ENCODE measurements around the gene DVL3.

DVL3 gene

GRCh38 chr3:184176377-184177330 is 21.5 kb downstream of the DVL3 start:
- DNase-seq (ENCODE audit: low read depth in 2 of 2): no peak

GRCh38 chr3:184177331-184177731 is 22.2 kb downstream of the DVL3 start:
- no peak for DNase-seq (ENCODE audit: low read depth in 2 of 2)

DNA sequence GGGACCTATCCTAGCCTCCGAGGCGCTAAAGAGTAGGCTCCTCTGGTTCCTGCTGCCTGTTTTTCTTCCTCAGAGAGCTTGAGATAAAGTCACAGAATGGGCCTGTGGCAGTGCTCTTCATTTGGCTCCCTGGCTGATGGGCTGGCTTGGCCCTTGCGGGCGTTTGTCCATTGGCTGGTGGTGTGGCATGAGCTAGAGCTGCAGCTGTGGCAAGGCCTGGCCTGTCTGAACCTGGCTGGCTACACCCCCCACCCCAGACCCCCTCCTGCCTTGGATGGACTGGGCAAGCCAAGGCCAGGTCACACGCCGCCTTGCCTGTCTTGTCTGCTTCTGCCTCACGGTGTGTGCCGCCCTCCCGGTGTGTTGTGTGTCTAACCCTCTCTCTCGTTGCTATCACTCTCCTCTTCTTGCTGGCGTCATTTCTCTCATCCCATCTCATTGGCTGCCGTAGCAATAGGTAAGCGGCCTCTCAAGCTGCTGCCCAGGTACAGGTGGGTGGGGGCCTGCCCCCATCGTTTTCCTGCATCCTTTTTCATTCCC is 22.7 kb downstream of the DVL3 start:
- DNase-seq (ENCODE audit: low read depth in 2 of 2): no peak

DNA sequence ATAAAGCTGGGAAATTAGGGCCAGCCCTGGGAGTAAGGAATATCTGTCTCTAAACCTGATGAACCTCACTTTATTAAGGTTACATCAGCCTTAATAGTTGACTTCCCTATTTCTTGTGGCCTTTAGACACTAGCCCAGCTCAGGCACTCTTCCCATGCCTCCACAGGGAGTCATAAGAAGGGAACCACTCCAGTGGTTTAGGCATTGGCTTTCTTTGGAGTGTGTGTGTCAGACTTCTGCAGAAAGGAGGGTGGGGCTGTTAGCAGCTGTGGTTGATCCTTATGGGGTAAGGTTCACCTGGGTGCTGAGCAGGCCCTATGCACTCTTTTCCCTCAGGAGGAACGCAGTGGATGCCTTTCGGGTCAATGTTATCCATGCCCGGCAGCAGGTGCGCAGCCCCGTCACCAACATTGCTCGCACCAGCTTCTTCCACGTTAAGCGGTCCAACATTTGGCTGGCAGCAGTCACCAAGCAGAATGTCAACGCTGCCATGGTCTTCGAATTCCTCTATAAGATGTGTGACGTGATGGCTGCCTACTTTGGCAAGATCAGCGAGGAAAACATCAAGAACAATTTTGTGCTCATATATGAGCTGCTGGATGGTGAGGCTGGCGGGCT is 23.5 kb downstream of the DVL3 start:
- no peak for DNase-seq (ENCODE audit: low read depth in 2 of 2)

GRCh38 chr3:184180165-184180564 is 25.0 kb downstream of the DVL3 start:
- DNase-seq (ENCODE audit: low read depth in 2 of 2): no peak

DNA sequence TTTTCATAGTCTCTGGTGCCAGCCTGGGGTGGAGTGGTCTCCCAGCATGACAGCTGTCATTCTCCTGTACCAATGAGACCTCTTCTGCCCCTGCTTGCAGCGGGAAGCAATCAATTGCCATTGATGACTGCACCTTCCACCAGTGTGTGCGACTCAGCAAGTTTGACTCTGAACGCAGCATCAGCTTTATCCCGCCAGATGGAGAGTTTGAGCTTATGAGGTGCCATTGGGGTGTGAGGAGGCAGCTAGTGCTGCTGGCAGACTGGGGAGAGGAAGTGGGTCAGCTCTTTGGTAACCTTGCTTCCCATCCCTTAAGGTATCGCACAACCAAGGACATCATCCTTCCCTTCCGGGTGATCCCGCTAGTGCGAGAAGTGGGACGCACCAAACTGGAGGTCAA is 26.4 kb downstream of the DVL3 start:
- no peak for DNase-seq (ENCODE audit: low read depth in 2 of 2)

GRCh38 chr3:184183679-184184078 is 28.5 kb downstream of the DVL3 start:
- no peak for DNase-seq (ENCODE audit: low read depth in 2 of 2)

DNA sequence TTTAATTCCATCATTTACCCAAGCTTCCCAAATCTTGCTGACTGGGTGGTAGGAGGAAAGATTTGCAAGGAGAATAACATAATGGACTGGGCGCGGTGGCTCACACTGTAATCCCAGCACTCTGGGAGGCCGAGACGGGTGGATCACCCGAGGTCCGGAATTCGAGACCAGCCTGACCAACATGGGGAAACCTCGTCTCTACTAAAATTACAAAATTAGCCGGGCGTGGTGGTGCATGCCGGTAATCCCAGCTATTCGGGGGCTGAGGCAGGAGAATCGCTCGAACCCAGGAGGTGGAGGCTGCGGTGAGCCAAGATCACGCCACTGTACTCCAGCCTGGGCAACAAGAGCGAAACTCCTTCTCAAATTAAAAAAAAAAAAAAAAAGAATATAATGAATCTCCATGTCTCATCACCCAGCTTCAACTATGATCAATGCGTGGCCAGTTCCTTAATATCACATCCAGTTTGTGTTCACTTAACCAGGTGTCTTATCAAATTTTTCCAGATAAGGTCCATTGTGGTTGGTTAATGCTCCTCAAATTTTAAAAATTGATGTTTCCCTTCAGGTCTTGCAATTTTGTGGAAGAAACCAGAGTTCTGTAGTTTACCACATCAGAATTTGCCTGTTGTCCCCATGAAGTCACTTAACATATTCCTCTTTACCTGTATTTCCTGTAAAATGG is 29.5 kb downstream of the DVL3 start:
- DNase-seq (ENCODE audit: low read depth in 2 of 2): no peak

- DNase-seq (ENCODE audit: low read depth in 2 of 2): peak; percentile 98 to 99
Observed at GRCh38 chr3:184185461-184186183, 30.4 kb downstream of the DVL3 start.

GRCh38 chr3:184186184-184186901 is 31.2 kb downstream of the DVL3 start, which contains the start of gene ABCF3:
Gene ABCF3, plus strand, starts transcription at chr3:184186199. Its CDS starts 9 bp downstream, at chr3:184186208.
- DNase-seq (ENCODE audit: low read depth in 2 of 2): no peak

GRCh38 chr3:184186902-184187207 is 31.7 kb downstream of the DVL3 start:
- DNase-seq (ENCODE audit: low read depth in 2 of 2): no peak

DNA sequence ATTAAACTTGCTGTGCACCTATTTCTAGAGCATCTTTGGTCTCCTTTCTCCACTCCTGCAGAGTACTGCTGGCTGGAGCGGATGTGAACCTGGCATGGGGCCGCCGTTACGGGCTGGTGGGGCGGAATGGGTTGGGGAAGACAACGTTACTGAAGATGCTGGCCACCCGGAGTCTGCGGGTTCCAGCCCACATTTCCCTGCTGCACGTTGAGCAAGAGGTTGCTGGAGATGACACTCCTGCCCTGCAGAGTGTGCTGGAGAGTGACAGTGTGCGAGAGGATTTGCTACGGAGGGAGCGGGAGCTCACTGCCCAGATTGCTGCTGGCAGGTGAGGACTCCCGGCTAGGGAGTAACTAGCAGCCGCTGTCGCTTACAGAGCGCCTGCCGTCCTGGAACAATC is 32.9 kb downstream of the DVL3 start:
- no peak for DNase-seq (ENCODE audit: low read depth in 2 of 2)

GRCh38 chr3:184189421-184189820 is 34.2 kb downstream of the DVL3 start:
- DNase-seq (ENCODE audit: low read depth in 2 of 2): no peak

DNA sequence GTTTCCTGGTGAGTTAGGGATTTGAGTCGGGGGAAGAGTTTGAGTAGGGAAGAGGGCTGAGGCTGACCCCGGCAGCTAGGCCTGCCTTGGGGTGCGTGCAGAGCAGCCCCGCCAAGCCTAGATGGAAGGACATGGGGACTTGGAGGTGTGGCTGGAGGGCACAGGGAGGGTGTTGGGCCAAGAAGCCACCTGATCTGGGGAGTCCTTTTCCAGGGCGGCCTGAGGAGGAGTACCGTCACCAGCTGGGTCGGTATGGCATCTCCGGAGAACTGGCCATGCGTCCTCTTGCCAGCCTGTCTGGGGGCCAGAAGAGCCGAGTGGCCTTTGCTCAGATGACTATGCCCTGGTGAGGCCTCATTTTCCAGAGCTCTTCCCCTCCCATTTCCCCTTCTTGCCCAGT is 37.7 kb downstream of the DVL3 start:
- no peak for DNase-seq (ENCODE audit: low read depth in 2 of 2)

- no peak for DNase-seq (ENCODE audit: low read depth in 2 of 2)
Observed at GRCh38 chr3:184193991-184194539, 38.9 kb downstream of the DVL3 start.

- no peak for DNase-seq (ENCODE audit: low read depth in 2 of 2)
Observed at GRCh38 chr3:184196536-184196935, 41.4 kb downstream of the DVL3 start.

DNA sequence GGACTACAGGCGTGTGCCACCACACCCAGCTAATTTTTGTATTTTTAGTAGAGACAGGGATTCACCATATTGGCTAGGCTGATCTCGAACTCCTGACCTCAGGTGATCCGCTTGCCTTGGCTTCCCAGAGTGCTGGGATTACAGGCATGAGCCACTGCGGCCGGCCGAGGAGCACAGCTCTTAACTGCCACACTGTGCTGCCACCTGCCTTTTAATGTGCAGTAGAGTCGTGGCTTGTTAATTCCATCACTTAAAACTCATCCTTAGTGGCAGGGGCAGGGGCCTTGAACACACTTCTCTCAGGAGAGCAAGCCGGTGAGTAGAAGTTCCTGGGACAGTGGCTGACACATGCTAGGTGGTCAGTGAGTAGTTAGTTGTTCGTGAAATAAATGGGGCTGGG is 43.3 kb downstream of the DVL3 start:
- no peak for DNase-seq (ENCODE audit: low read depth in 2 of 2)

DNA sequence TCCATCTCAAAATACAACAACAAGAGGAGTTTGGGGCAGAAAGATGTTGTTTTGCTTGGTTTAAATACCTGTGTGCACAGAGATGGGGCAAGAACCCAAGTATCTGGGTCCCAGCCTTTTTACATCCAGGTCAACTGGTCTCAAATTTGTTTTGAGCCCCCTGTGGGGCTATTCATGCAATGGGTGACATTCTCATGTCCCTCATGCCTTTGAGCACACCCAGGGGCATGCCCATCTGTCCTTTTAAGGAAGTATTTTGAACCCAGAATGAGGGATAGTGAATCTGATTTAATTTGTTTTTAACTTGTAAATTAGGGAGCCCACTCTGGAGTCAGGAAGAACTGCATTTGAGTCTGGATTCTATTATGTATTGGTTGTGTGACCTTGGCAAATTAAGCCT is 45.6 kb downstream of the DVL3 start:
- no peak for DNase-seq (ENCODE audit: low read depth in 2 of 2)

- no peak for DNase-seq (ENCODE audit: low read depth in 2 of 2)
Observed at GRCh38 chr3:184203526-184203925, 48.3 kb downstream of the DVL3 start.

DNA sequence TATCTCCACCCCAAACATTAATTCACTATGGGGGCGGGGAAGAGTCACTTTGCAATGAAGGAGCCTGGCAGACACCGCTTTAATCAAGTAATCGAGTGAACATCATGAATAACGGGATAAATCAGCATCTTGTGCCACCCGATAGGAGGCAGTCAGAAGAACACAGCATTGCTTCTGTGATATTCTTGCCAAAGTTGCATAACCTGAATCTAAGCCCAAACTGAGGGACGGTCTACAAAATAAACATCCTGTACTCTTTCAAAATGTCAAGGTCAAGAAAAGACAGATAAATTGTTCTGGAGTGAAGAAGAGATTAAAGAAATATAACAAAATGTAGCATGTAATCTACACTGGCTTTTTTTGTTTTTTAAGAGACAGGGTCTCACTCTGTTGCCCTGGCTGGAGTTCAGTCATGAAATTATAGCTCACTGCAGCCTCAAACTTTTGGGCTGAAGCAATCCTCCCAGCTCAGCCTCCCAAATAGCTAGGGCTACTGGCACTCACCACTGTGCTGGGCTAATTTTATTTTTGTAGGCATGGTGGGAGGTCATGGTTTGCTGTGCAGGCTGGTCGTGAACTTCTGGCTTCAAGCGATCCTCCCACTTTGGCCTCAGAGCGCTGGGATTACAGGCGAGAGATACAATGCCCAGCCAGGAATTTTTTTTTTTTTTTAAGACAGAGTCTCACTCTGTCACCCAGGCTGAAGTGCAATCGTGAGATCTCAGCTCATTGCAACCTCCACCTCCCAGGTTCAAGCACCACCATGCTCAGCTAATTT is 54.2 kb downstream of the DVL3 start:
- DNase-seq (ENCODE audit: low read depth in 2 of 2): no peak

Data from activated CD8-positive, alpha-beta memory T cell treated with anti-CD3 and anti-CD28 coated beads for 4 hours (primary cell).